Peyer's patch (tissue), 4 donors: ENCODE data around the gene TOP3B. TPM values are rescaled to one million over a fixed set of nuclear protein-coding genes. Genes with fewer than 3 reads are reported as not detected.
"Not testable (repeated sequence)": the region's sequence is repeated elsewhere in the genome, so short reads cannot be mapped to it uniquely, and the experiment has no call there.

Experiments
- DNase-seq, 3 donors: peaks; one replicate each; pipeline ENCODE4 v3.0.0-alpha.2; 2017 to 2019
- H3K27ac ChIP-seq, 4 donors: fragments of 200-600 bp; sonication (generic); one replicate each; pipeline ENCODE4 v1.5.1; 2016 to 2019
- H3K27me3 ChIP-seq, 2 donors: fragments of 200-600 bp; sonication (generic); one replicate each; pipeline ENCODE4 v1.5.1; 2019
- H3K36me3 ChIP-seq, 3 donors: fragments of 200-600 bp; sonication (generic); one replicate each; pipeline ENCODE4 v1.5.1; 2016 to 2019
- H3K4me1 ChIP-seq, 4 donors: fragments of 200-600 bp; sonication (generic); one replicate each; pipeline ENCODE4 v1.5.1; 2016 to 2019
- H3K4me3 ChIP-seq, 4 donors: fragments of 200-600 bp; sonication (generic); 1 replicate in 3 of 4; 2 replicates in 1 of 4; pipeline ENCODE4 v1.5.1; 2016 to 2019; ENCODE audit warnings: mild to moderate bottlenecking in 1 of 4
- H3K9me3 ChIP-seq, 4 donors: fragments of 200-600 bp; sonication (generic); one replicate each; pipeline ENCODE4 v1.5.1; 2016 to 2019; ENCODE audit warnings: mild to moderate bottlenecking in 1 of 4
- CTCF ChIP-seq, 6 experiments: fragments of 450-650 bp in 4 of 6; fragments of 200-600 bp in 2 of 6; sonication (generic) in 1 of 6; IDR thresholded peaks; one replicate each; pipeline ENCODE4 v1.5.1; 2017 to 2019; ENCODE audit warnings: antibody characterized with exemption in 6 of 6, mild to moderate bottlenecking in 3 of 6, moderate library complexity in 1 of 6
- POLR2A ChIP-seq, 2 donors: fragments of 450-650 bp; IDR thresholded peaks; one replicate each; pipeline ENCODE4 v1.5.1; 2017; ENCODE audit warnings: antibody characterized with exemption in 2 of 2, mild to moderate bottlenecking in 2 of 2, moderate library complexity in 2 of 2
- total RNA-seq, 4 donors: library from RNA; depleted of rRNA; stranded (reverse); fragments of >200 nt; gene quantifications; one replicate each; pipeline ENCODE4 v1.1.0, GENCODE V29; 2016

The TOP3B gene
- total RNA-seq, 4 donors from 2014 or later, result 53.6 to 91.6 (median 80.2) TPM

- Histone ChIP-seq H3K27ac (peak overlapping the region in 3 of 4 donors; percentile 17 to 95 (median 68)), H3K4me3 (no peak overlapping the region), H3K4me1 (peaks cover 0 to 35% (median 1%) of the 10 kb centered on the region in 4 donors), H3K27me3 (no peaks in the 10 kb centered on the region), H3K36me3 (peaks cover 0 to 12% (median 0%) of the 10 kb centered on the region in 3 donors), H3K9me3 (no peaks in the 10 kb centered on the region)
- DNase-seq, result no peak
- TF ChIP-seq CTCF (IDR thresholded peaks at IDR 0.05) (no peak), POLR2A (IDR thresholded peaks at IDR 0.05) (no peak)
Observed at GRCh38 chr22:21943571-21944448, 38.8 kb downstream of the TOP3B start.

DNA sequence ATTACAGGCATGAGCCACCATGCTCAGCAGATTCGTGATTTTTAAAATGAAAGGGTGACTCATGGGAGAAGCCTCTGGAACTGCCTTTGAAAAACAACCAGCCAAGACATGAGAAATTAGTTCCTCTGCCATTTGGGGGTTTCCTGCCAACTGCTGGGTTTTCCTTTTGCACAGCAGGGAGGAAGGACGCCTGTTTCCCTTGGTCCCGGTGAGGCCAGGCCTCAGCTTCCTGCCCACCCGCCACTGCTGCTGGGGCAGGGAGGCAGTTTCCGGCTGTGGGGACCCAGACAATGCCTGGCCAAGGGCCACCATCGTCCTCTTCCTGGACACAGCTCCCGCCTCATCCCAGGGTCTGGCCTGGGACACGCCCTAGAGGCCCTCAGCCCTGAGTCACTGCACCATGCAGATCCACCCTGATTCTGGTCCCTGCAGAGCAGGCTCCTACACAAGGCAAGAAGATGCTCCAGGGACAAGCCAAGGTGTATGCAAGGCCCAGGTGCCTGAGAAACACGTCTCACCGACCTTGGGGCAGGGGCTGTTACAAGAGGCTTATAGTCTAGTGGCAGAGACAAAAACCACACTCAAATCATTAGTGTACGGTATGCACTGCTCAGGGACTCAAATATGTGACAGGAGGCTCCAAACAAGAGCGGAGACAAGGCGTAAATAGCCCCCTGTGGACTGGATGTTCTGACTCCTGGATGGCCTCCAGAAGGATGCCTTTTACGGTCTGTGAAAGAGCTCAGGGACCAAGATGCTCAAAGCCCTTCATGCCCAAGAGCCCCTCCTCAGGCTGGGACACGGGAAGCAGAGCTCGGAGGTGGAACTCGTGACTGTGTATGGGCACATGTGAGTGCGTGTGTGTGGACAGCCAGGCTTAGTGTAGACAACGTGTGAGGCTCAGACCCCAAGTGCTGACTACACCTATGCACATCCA lies 39.9 kb downstream of the TOP3B start:
- Histone ChIP-seq H3K27me3 (no peaks in the 10 kb centered on the region), H3K36me3 (peaks cover 0 to 12% (median 0%) of the 10 kb centered on the region in 3 donors), H3K9me3 (no peaks in the 10 kb centered on the region), H3K4me1 (peaks cover 0 to 39% (median 3%) of the 10 kb centered on the region in 4 donors), H3K4me3 (no peak overlapping the region), H3K27ac (peak overlapping the region; percentile 38 to 95 (median 54))
- peak in 2 of 3 donors; percentile 60 to 65 for DNase-seq
- no peak for TF ChIP-seq POLR2A (IDR thresholded peaks at IDR 0.05)
- TF ChIP-seq CTCF (IDR thresholded peaks at IDR 0.05), result no peak

GRCh38 chr22:21941921-21942320 lies 40.7 kb downstream of the TOP3B start:
- Histone ChIP-seq H3K36me3 (peaks cover 0 to 12% (median 0%) of the 10 kb centered on the region in 3 donors), H3K27ac (peak overlapping the region; percentile 38 to 95 (median 54)), H3K27me3 (no peaks in the 10 kb centered on the region), H3K4me1 (peaks cover 0 to 47% (median 5%) of the 10 kb centered on the region in 4 donors), H3K9me3 (no peaks in the 10 kb centered on the region), H3K4me3 (no peak overlapping the region)
- DNase-seq, result no peak
- TF ChIP-seq POLR2A (IDR thresholded peaks at IDR 0.05), result no peak
- TF ChIP-seq CTCF (IDR thresholded peaks at IDR 0.05), result no peak

GRCh38 chr22:21940521-21940920 lies 42.1 kb downstream of the TOP3B start:
- TF ChIP-seq POLR2A (IDR thresholded peaks at IDR 0.05), result no peak
- no peak for TF ChIP-seq CTCF (IDR thresholded peaks at IDR 0.05)
- no peak overlapping the region for H3K4me3 ChIP-seq
- H3K27me3 ChIP-seq, result no peaks in the 10 kb centered on the region
- peak overlapping the region in 3 of 4 donors; percentile 15 to 95 (median 90) for H3K27ac ChIP-seq
- no peak for DNase-seq
- H3K4me1 ChIP-seq, result peaks cover 0 to 55% (median 5%) of the 10 kb centered on the region in 4 donors
- peaks cover 0 to 12% (median 0%) of the 10 kb centered on the region in 3 donors for H3K36me3 ChIP-seq
- H3K9me3 ChIP-seq, result no peaks in the 10 kb centered on the region

DNA sequence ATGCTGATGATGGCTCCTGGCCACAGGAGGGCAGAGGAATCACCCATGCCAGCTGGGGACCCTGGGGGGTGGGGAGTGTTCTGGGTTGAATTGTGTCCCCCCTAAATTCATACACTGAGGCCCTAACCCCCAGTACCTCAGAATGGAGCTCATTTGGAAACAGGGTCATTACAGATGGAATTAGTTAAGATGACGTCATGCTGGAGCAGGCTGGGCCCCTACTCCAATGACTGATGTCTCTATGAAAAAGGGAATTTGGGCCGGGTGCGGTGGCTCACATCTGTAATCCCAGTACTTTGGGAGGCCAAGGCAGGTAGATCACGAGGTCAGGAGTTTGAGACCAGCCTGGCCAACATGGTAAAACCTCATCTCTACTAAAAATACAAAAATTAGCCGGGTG lies 42.7 kb downstream of the TOP3B start:
- peak overlapping the region; percentile 15 to 95 (median 88) for H3K27ac ChIP-seq
- not testable (repeated sequence) for H3K9me3 ChIP-seq, H3K4me3 ChIP-seq, H3K27me3 ChIP-seq, DNase-seq, H3K36me3 ChIP-seq
- peaks cover 0 to 55% (median 5%) of the 10 kb centered on the region in 4 donors for H3K4me1 ChIP-seq
